DND-41 (cell line): ENCODE data around the gene ZC3H18.

Experiments
- ATAC-seq: fragments of 200-7000 bp; cut with Tn5 transposase; 3 replicates; pipeline ENCODE4 v1.9.1; 2021; ENCODE audit warnings: low read depth; ENCODE audit not compliant: insufficient read depth
- DNase-seq: peaks from one replicate; pipeline ENCODE4 v3.0.0-alpha.2; 2020
- H2AFZ ChIP-seq: 2 replicates; pipeline ENCODE4 v1.6.0; 2012; ENCODE audit warnings: low read depth, low read length
- H3K27ac ChIP-seq: 2 replicates; pipeline ENCODE4 v1.5.1; 2012; ENCODE audit warnings: low read length, inconsistent platforms
- H3K27me3 ChIP-seq: fragments of 200-600 bp; sonication (generic); 2 replicates; pipeline ENCODE4 v1.6.0; 2012; ENCODE audit warnings: low read length, mild to moderate bottlenecking, inconsistent platforms; ENCODE audit not compliant: insufficient read depth, poor library complexity
- H3K36me3 ChIP-seq: 2 replicates; pipeline ENCODE4 v1.5.1; 2012; ENCODE audit warnings: low read length, inconsistent platforms; ENCODE audit not compliant: insufficient read depth
- H3K4me1 ChIP-seq: 2 replicates; pipeline ENCODE4 v1.5.1; 2012; ENCODE audit warnings: mild to moderate bottlenecking, low read length; ENCODE audit not compliant: insufficient read depth
- H3K4me2 ChIP-seq: 2 replicates; pipeline ENCODE4 v1.6.0; 2012; ENCODE audit warnings: mild to moderate bottlenecking, moderate library complexity, low read length, inconsistent platforms; ENCODE audit not compliant: insufficient read depth
- H3K4me3 ChIP-seq, 2 experiments: fragments of 200-600 bp in 1 of 2; shearing (Covaris generic) in 1 of 2; 2 replicates each; pipeline ENCODE4 v1.5.1; 2012 to 2016; ENCODE audit warnings: inconsistent platforms in 2 of 2, low read length in 2 of 2, mild to moderate bottlenecking in 2 of 2, low read depth in 1 of 2, moderate library complexity in 1 of 2
- H3K79me2 ChIP-seq: 2 replicates; pipeline ENCODE4 v1.6.0; 2012; ENCODE audit warnings: low read length, inconsistent platforms; ENCODE audit not compliant: insufficient read depth
- H3K9ac ChIP-seq: 2 replicates; pipeline ENCODE4 v1.6.0; 2012; ENCODE audit warnings: low read depth, mild to moderate bottlenecking, inconsistent platforms, low read length, moderate library complexity
- H3K9me3 ChIP-seq: 2 replicates; pipeline ENCODE4 v1.5.1; 2012; ENCODE audit warnings: low read length, moderate library complexity, mild to moderate bottlenecking, inconsistent platforms; ENCODE audit not compliant: insufficient read depth, severe bottlenecking
- H4K20me1 ChIP-seq: 2 replicates; pipeline ENCODE4 v1.6.0; 2012; ENCODE audit warnings: low read length; ENCODE audit not compliant: insufficient read depth
- EZH2 ChIP-seq: IDR thresholded peaks from 3 replicates; pipeline ENCODE4 v1.6.1; 2012; ENCODE audit warnings: borderline replicate concordance, low read depth, mild to moderate bottlenecking, moderate library complexity, low read length, inconsistent platforms; ENCODE audit not compliant: severe bottlenecking
- TF ChIP-seq, protein P1 (sequence below): IDR thresholded peaks from 2 replicates; pipeline ENCODE4 v1.5.1; 2012; ENCODE audit warnings: borderline replicate concordance, low read length, moderate library complexity, mild to moderate bottlenecking; ENCODE audit not compliant: poor library complexity, severe bottlenecking; ENCODE audit errors: extremely low read depth

ZC3H18 gene

DNA sequence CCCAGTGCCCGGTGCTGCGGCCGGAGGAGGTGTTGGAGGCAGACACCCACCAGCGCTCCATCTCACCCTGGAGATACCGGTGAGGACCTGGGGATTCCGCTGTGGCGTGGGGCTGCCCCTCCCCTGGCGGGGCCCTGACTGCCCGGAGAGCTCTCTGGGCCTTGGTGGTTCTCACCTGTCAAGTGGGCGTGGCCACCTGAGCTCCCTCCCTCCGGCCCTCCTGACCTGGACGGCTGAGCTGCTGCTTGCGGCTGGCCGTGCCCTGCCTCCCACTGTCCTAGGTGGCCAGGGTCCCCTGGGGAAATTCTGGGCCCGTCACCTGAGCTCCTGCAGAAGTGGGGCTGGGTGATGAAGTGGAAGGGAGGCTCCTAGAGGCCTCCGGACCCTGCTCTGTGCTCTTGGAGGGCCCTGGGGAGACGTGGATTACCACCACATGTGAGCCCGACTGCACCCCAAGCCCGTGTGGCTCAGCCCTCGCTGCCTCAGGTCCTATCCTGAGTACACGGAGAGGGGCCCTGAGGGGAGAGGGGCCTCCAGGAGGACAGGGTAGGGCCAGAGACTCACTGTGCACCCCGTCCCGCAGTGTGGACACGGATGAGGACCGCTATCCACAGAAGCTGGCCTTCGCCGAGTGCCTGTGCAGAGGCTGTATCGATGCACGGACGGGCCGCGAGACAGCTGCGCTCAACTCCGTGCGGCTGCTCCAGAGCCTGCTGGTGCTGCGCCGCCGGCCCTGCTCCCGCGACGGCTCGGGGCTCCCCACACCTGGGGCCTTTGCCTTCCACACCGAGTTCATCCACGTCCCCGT is 69.2 kb downstream of the ZC3H18 start:
- Histone ChIP-seq H3K9me3 (no peaks in the 10 kb centered on the region), H3K79me2 (no peaks in the 10 kb centered on the region), H3K4me1 (no peaks in the 10 kb centered on the region), H3K27ac (no peak overlapping the region), H3K4me2 (no peak overlapping the region), H3K4me3 (no peak overlapping the region), H3K9ac (no peak overlapping the region), H3K27me3 (no peaks in the 10 kb centered on the region), H2AFZ (no peak overlapping the region), H3K36me3 (0 out of 2 replicates have a peak, but pooled peaks cover 3% of the 10 kb centered on the region), H4K20me1 (peaks cover 12% of the 10 kb centered on the region)
- DNase-seq (no peak), ATAC-seq (no peak)
- TF ChIP-seq EZH2 = no peak
- TF ChIP-seq, protein P1, sequence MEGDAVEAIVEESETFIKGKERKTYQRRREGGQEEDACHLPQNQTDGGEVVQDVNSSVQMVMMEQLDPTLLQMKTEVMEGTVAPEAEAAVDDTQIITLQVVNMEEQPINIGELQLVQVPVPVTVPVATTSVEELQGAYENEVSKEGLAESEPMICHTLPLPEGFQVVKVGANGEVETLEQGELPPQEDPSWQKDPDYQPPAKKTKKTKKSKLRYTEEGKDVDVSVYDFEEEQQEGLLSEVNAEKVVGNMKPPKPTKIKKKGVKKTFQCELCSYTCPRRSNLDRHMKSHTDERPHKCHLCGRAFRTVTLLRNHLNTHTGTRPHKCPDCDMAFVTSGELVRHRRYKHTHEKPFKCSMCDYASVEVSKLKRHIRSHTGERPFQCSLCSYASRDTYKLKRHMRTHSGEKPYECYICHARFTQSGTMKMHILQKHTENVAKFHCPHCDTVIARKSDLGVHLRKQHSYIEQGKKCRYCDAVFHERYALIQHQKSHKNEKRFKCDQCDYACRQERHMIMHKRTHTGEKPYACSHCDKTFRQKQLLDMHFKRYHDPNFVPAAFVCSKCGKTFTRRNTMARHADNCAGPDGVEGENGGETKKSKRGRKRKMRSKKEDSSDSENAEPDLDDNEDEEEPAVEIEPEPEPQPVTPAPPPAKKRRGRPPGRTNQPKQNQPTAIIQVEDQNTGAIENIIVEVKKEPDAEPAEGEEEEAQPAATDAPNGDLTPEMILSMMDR = no peak

DNA sequence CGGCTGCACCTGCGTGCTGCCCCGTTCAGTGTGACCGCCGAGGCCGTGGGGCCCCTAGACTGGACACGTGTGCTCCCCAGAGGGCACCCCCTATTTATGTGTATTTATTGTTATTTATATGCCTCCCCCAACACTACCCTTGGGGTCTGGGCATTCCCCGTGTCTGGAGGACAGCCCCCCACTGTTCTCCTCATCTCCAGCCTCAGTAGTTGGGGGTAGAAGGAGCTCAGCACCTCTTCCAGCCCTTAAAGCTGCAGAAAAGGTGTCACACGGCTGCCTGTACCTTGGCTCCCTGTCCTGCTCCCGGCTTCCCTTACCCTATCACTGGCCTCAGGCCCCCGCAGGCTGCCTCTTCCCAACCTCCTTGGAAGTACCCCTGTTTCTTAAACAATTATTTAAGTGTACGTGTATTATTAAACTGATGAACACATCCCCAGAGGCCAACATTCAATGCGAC is 69.9 kb downstream of the ZC3H18 start:
- no peak overlapping the region for H3K4me3 ChIP-seq
- no peak overlapping the region for H2AFZ ChIP-seq
- DNase-seq (no peak), ATAC-seq (no peak; the same call in 2 of the 3 replicates)
- H4K20me1 ChIP-seq = peaks cover 11% of the 10 kb centered on the region
- H3K4me1 ChIP-seq = no peaks in the 10 kb centered on the region
- no peaks in the 10 kb centered on the region for H3K79me2 ChIP-seq
- no peak overlapping the region for H3K4me2 ChIP-seq
- no peaks in the 10 kb centered on the region for H3K9me3 ChIP-seq
- no peak overlapping the region for H3K27ac ChIP-seq
- TF ChIP-seq EZH2 = no peak
- TF ChIP-seq, protein P1 = no peak
- no peaks in the 10 kb centered on the region for H3K27me3 ChIP-seq
- H3K9ac ChIP-seq = no peak overlapping the region
- 0 out of 2 replicates have a peak, but pooled peaks cover 3% of the 10 kb centered on the region for H3K36me3 ChIP-seq

DNA sequence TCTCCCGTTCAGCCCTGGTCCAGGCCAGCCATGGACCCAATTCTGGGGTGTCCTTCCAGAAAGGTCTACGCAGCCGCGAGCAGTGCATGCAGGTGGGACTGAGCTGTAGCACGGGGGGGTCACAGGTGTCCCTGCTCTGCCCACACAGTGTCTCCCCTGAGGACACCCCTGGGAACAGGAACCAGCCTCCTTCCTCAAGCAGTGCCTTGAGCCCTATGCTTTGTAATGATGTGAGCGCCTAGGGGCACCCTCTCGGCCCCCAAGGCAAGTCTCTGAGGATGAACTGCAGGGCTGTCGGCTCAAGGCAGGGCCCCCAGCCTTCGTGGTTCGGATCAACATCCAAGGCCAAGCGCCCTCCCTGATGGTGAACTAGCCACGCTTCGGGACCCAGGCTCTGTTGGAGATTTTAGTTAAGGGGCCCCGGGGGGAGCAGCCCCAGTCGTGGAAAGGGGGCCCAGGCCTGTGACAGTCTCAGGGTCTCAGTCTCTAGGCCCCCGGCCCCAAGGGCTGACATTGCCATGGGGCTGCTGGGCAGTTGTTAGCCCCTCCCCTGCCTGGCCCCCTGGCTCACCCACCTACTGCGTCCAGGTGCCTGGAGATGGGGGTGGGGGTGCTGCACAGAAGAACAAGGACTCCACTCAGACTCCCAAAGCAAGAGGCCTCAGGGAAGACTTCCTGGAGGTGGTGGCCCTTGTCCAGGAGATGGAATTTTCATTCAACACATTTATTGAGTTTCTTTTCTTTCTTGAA is 70.5 kb downstream of the ZC3H18 start:
- H3K27ac ChIP-seq = no peak overlapping the region
- H3K79me2 ChIP-seq = no peaks in the 10 kb centered on the region
- no peak overlapping the region for H2AFZ ChIP-seq
- no peak overlapping the region for H3K9ac ChIP-seq
- H4K20me1 ChIP-seq = peaks cover 7% of the 10 kb centered on the region
- DNase-seq (no peak), ATAC-seq (peak; percentile 15; the same call in 1 of the 3 replicates)
- no peak overlapping the region for H3K4me3 ChIP-seq
- TF ChIP-seq, protein P1 = no peak
- TF ChIP-seq EZH2 = no peak
- H3K36me3 ChIP-seq = 0 out of 2 replicates have a peak, but pooled peaks cover 4% of the 10 kb centered on the region
- H3K4me2 ChIP-seq = no peak overlapping the region
- no peaks in the 10 kb centered on the region for H3K4me1 ChIP-seq
- H3K27me3 ChIP-seq = no peaks in the 10 kb centered on the region
- H3K9me3 ChIP-seq = no peaks in the 10 kb centered on the region
